Measurements from ENCODE around the gene UGT2B7.

UGT2B7 gene

GRCh38 chr4:69057620-69058409 is 38.5 kb upstream of the UGT2B7 start:
- Histone ChIP-seq H3K79me2 (ENCODE audit: insufficient read depth, low read length) (no peaks in the 10 kb centered on the region), H3K36me3 (ENCODE audit: low read length) (no peaks in the 10 kb centered on the region), H3K9me2 (replicated peaks; ENCODE audit: insufficient read depth, low read length) (no peaks in the 10 kb centered on the region), H3K9me3 (ENCODE audit: insufficient read depth, low read length) (no peaks in the 10 kb centered on the region), H3K9ac (ENCODE audit: low read length) (no peak overlapping the region), H3K4me2 (ENCODE audit: low read depth, low read length, poor library complexity, severe bottlenecking) (no peak overlapping the region), H3K4me3 (ENCODE audit: insufficient read depth, low read length, poor library complexity, severe bottlenecking) (no peak overlapping the region), H3K27me3 (ENCODE audit: low read length) (no peaks in the 10 kb centered on the region), H2AFZ (ENCODE audit: low read depth, low read length, severe bottlenecking) (no peak overlapping the region), H3F3A (ENCODE audit: insufficient read depth) (no peaks in the 10 kb centered on the region), H4K20me1 (ENCODE audit: low read depth, low read length) (no peaks in the 10 kb centered on the region), H3K27ac (ENCODE audit: low read depth, low read length) (no peak overlapping the region)
- TF ChIP-seq CTCF (IDR thresholded peaks at IDR 0.05; ENCODE audit: insufficient read depth, low read length, poor library complexity, severe bottlenecking): no peak

- Histone ChIP-seq H3K79me2 (ENCODE audit: insufficient read depth, low read length) (no peaks in the 10 kb centered on the region), H3K27ac (ENCODE audit: low read depth, low read length) (no peak overlapping the region), H3K9ac (ENCODE audit: low read length) (no peak overlapping the region)
Measured at GRCh38 chr4:69058410-69059059, 37.7 kb upstream of the UGT2B7 start.

GRCh38 chr4:69060651-69061308 is 35.5 kb upstream of the UGT2B7 start:
- Histone ChIP-seq H3K4me3 (ENCODE audit: insufficient read depth, low read length, poor library complexity, severe bottlenecking) (no peak overlapping the region), H3K36me3 (ENCODE audit: low read length) (no peaks in the 10 kb centered on the region), H3K9me3 (ENCODE audit: insufficient read depth, low read length) (no peaks in the 10 kb centered on the region), H3K79me2 (ENCODE audit: insufficient read depth, low read length) (no peaks in the 10 kb centered on the region), H3K4me2 (ENCODE audit: low read depth, low read length, poor library complexity, severe bottlenecking) (no peak overlapping the region), H3K9ac (ENCODE audit: low read length) (no peak overlapping the region), H4K20me1 (ENCODE audit: low read depth, low read length) (no peaks in the 10 kb centered on the region), H3F3A (ENCODE audit: insufficient read depth) (no peaks in the 10 kb centered on the region), H2AFZ (ENCODE audit: low read depth, low read length, severe bottlenecking) (no peak overlapping the region), H3K27me3 (ENCODE audit: low read length) (no peaks in the 10 kb centered on the region), H3K27ac (ENCODE audit: low read depth, low read length) (no peak overlapping the region), H3K9me2 (replicated peaks; ENCODE audit: insufficient read depth, low read length) (no peaks in the 10 kb centered on the region)
- no peak for TF ChIP-seq CTCF (IDR thresholded peaks at IDR 0.05; ENCODE audit: insufficient read depth, low read length, poor library complexity, severe bottlenecking)

More at GRCh38 chr4:69058410-69059059, 37.7 kb upstream of the UGT2B7 start:
- Histone ChIP-seq H3K36me3 (ENCODE audit: low read length) (no peaks in the 10 kb centered on the region), H3K4me3 (ENCODE audit: insufficient read depth, low read length, poor library complexity, severe bottlenecking) (no peak overlapping the region), H3K4me2 (ENCODE audit: low read depth, low read length, poor library complexity, severe bottlenecking) (no peak overlapping the region), H3K9me3 (ENCODE audit: insufficient read depth, low read length) (no peaks in the 10 kb centered on the region), H4K20me1 (ENCODE audit: low read depth, low read length) (no peaks in the 10 kb centered on the region), H3F3A (ENCODE audit: insufficient read depth) (no peaks in the 10 kb centered on the region), H3K9me2 (replicated peaks; ENCODE audit: insufficient read depth, low read length) (no peaks in the 10 kb centered on the region), H2AFZ (ENCODE audit: low read depth, low read length, severe bottlenecking) (no peak overlapping the region), H3K27me3 (ENCODE audit: low read length) (no peaks in the 10 kb centered on the region)
- no peak for TF ChIP-seq EZH2phosphoT487 (conservative IDR thresholded peaks at IDR 0.05; ENCODE audit: low read length)
- no peak for TF ChIP-seq CTCF (IDR thresholded peaks at IDR 0.05; ENCODE audit: insufficient read depth, low read length, poor library complexity, severe bottlenecking)

All from SU-DHL-6 (cell line).